ENCODE results near the gene MAOB.
"Not testable (repeated sequence)": the region's sequence is repeated elsewhere in the genome, so short reads cannot be mapped to it uniquely, and the experiment has no call there.

Gene MAOB

DNA sequence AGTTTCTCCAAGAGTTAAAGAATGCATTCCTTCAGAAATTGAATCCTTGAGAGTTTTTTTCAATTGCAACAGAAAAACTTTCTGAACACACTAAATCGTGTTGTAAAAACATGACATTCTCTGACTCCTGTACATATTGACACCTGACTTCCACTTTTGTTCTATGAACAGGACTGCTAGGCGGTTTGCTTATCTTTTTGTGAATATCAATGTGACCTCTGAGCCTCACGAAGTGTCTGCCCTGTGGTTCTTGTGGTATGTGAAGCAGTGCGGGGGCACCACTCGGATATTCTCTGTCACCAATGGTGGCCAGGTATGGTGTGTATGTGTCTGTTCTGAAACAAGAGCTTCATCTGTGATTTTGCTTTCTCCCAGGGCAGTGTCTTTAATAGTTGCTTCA lies 154.2 kb downstream of the MAOB start:
- no peak for TF ChIP-seq ZFX (IDR thresholded peaks at IDR 0.05; ENCODE audit: borderline replicate concordance)
- TF ChIP-seq, protein P1, sequence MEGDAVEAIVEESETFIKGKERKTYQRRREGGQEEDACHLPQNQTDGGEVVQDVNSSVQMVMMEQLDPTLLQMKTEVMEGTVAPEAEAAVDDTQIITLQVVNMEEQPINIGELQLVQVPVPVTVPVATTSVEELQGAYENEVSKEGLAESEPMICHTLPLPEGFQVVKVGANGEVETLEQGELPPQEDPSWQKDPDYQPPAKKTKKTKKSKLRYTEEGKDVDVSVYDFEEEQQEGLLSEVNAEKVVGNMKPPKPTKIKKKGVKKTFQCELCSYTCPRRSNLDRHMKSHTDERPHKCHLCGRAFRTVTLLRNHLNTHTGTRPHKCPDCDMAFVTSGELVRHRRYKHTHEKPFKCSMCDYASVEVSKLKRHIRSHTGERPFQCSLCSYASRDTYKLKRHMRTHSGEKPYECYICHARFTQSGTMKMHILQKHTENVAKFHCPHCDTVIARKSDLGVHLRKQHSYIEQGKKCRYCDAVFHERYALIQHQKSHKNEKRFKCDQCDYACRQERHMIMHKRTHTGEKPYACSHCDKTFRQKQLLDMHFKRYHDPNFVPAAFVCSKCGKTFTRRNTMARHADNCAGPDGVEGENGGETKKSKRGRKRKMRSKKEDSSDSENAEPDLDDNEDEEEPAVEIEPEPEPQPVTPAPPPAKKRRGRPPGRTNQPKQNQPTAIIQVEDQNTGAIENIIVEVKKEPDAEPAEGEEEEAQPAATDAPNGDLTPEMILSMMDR (IDR thresholded peaks at IDR 0.05): no peak
- H3K27ac ChIP-seq: no peak overlapping the region

DNA sequence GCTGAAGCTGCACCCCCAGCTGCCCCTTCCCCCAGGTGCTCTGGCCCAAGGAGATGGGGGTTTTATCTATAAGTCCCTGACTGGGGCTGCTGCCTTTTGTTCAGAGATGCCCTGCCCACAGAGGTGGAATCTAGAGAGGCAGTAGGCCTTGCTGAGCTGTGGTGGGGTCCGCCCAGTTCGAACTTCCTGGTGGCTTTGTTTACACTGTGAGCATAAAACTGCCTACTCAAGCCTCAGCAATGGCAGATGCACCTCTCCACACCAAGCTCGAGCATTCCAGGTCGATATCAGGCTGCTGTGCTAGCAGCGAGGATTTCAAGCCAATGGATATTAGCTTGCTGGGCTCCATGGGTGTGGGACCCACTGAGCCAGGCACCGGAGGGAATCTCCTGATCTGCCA lies 155.0 kb downstream of the MAOB start:
- H3K27ac ChIP-seq: not testable (repeated sequence)

DNA sequence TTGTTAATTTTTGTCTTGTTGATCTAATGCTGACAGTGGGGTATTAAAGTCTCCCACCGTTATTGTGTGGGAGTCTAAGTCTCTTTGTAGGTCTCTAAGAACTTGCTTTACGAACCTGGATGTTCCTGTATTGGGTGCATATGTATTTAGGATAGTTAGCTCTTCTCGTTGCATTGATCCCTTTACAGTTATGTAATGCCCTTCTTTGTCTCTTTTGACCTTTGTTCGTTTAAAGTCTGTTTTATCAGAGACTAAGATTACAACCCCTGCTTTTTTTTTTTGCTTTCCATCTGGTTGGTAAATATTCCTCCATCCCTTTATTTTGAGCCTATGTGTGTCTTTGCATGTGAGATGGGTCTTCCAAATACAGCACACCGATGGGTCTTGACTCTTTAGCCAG lies 157.0 kb downstream of the MAOB start:
- H3K27ac ChIP-seq: not testable (repeated sequence)

DNA sequence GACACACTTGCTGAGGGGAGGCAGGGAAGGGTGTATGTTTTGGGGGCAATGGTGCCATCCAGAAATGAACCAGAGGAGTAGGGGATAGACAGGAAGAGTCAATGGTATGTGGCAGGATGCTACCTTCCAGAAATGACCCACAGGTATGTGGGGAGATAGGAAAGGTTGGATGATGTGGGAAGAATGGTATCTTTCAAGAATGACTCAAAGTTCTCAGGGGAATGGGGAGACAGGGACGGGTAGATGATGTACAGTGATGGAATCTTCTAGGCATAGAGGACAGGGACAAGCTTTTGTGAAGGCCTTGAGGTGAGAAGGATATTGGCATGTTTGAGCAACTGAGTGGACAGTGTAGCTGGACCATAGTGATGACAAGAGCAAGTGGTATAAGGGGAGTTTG lies 161.3 kb downstream of the MAOB start:
- TF ChIP-seq, protein P1 (IDR thresholded peaks at IDR 0.05): no peak
- no peak for TF ChIP-seq ZFX (IDR thresholded peaks at IDR 0.05; ENCODE audit: borderline replicate concordance)
- no peak overlapping the region for H3K27ac ChIP-seq

DNA sequence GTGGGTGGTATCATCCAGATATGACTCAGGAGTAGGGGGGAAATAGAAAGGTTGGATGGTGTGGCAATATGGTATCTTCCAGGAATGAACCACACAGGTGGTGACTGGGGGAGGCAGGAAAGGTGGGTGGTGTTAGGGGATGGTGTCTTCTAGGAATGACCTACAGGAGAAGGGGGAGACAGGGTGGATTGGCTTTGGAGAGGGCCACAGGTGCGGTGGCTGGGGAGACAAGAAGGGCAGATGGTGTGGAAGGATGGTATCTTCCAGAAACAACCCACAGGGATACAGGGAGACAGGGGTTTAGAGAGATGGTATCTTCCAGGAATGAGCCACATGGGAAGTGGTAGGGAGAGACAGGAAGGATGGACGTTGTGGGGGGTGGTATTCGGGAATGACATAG lies 162.2 kb downstream of the MAOB start:
- TF ChIP-seq, protein P1 (IDR thresholded peaks at IDR 0.05): no peak
- TF ChIP-seq ZFX (IDR thresholded peaks at IDR 0.05; ENCODE audit: borderline replicate concordance): no peak
- no peak overlapping the region for H3K27ac ChIP-seq

DNA sequence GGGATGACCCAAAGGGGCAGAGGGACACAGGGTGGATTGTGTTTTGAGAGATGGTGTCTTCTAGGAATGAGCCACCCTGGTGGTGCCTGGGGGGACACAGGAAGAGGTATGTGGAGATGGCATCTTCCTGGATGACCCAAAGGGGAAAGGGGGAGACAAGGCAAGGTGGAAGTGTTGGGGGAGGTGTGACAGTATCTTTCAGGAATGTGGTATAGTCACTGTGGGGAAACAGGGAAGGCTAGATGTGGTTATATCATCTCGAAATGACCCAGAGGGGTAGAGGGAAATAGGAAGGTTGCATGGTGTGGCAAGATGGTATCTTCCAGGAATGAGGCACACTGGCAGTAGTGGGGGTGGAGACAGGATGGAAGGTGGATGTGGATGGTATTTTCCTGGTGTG lies 163.3 kb downstream of the MAOB start:
- H3K27ac ChIP-seq: no peak overlapping the region
- TF ChIP-seq, protein P1 (IDR thresholded peaks at IDR 0.05): no peak
- TF ChIP-seq ZFX (IDR thresholded peaks at IDR 0.05; ENCODE audit: borderline replicate concordance): no peak

DNA sequence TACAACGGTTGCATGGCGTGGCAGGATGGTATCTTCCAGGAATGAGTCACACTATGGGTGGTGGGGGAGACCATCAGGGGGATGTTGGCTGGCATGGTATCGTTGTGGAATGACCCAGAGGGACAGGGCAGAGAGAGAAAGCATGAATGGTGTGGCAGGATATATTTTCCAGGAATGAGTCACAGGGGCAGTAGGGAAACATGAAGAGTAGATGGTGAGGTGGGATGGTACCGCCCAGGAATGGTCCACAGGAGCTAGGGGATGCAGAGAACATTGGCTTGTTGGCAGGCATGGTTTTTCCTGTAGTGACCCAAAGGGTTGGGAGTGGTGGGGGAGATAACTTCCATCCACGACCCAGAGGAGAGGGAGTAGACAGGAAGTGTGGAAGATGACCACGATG lies 163.7 kb downstream of the MAOB start:
- TF ChIP-seq ZFX (IDR thresholded peaks at IDR 0.05; ENCODE audit: borderline replicate concordance): no peak
- TF ChIP-seq, protein P1 (IDR thresholded peaks at IDR 0.05): no peak
- no peak overlapping the region for H3K27ac ChIP-seq

DNA sequence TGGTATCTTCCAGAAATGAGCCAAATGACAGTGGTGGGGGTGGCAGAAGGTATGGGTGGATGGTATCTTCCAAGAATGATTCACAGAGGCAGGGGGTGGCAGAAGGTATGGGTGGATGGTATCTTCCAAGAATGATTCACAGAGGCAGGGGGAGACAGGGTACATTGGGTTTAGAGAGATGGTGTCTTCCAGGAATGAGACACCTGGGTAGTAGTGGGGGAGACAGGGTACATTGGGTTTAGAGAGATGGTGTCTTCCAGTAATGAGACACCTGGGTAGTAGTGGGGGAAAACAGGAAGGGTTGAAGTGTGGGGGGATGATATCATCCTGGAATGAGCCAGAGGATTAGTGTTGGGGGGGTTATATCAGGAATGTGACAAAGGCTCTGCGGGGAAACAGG lies 164.2 kb downstream of the MAOB start:
- no peak overlapping the region for H3K27ac ChIP-seq
- TF ChIP-seq, protein P1 (IDR thresholded peaks at IDR 0.05): no peak
- no peak for TF ChIP-seq ZFX (IDR thresholded peaks at IDR 0.05; ENCODE audit: borderline replicate concordance)

DNA sequence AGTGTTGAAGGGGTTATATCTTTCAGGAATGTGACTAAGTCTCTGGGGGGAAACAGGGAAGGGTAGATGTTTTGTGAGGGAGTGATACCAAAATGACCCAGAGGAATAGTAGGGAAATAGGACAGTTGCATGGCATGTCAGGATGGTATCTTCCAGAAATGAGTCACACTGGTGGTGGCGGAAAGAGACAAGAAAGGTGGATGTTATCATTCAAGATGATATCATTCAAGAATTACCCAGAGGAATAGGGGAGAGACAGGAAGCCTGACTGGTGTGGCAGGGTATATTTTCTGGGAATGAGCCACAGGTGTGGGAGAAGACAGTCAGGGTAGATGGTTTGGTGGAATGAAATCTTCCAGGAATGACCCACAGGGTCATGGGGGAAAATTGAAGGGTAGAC lies 165.1 kb downstream of the MAOB start:
- TF ChIP-seq, protein P1 (IDR thresholded peaks at IDR 0.05): no peak
- TF ChIP-seq ZFX (IDR thresholded peaks at IDR 0.05; ENCODE audit: borderline replicate concordance): no peak

More for the DNA sequence above, 165.1 kb downstream of the MAOB start:
- no peak overlapping the region for H3K27ac ChIP-seq
